HG03575 (cell line): ENCODE data around the gene PFDN6.
"Not testable (repeated sequence)": the region's sequence is repeated elsewhere in the genome, so short reads cannot be mapped to it uniquely, and the experiment has no call there.

Source experiments
- ATAC-seq: cut with Tn5 transposase; IDR thresholded peaks from one replicate; pipeline ENCODE4 v1.9.1; 2021; ENCODE audit not compliant: unreplicated experiment, insufficient number of reproducible peaks, low FRiP score; ENCODE audit errors: extremely low read depth

The PFDN6 gene

GRCh38 chr6:33288921-33289783 is at the start of gene PFDN6, which contains the start of gene WDR46:
Gene PFDN6, plus strand, starts transcription at chr6:33289601. Its CDS starts 256 bp downstream, at chr6:33289857.
Gene WDR46, minus strand, starts transcription at chr6:33289239. Its CDS starts 69 bp downstream, at chr6:33289170.
- peak; percentile 57 for ATAC-seq

- ATAC-seq, result no peak
Observed at GRCh38 chr6:33241968-33242367, 47.4 kb upstream of the PFDN6 start.

DNA sequence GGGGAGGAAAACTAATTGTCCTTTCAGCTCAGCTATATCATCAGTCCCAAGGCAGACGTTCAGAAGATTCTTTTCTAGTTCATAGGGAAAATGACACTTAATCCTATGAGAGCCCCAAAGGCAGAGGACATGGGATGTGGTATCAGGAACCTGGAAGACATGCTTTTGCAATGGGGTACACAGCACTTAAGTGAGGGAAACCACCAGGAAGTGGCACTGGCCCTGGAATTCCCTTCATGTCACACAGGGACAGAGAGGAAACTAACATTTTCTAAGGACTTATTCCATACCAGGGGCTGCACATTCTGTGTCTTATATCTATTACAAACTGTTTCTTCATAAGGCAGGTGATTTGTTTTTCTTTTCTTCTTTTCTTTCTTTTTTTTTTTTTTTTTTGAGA is 45.9 kb upstream of the PFDN6 start:
- ATAC-seq, result no peak

DNA sequence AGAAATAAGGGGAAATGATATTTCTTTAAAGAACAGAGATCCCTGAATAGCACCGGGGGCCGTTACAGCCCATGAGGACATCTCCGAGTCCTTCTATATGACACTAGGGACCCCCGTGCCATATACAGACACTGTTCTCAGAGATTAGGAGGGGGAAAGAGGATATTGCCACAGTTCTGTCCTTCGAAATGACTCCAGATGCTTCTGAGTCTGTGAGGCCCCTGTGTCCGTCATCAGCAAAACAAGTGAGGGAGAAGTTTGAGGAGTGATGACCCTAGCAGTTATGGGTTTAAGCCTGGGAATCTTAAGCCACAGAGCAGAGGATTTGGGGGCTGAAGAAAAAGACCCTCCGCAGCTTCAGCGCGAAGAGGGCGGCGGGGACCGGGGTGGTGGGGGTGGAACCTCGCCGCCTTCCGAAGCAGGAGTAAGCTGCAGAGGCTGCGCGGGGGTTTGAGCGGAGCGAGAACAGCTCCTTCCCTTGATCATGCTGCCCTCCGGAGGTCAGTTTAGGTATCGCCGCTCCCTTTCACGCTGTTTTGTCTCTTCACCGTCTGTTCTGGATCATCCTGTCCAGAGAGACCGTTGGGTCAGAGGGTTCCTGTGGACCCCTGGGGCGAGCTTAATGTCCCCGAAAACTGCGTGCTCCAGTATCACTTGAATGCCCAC is 41.3 kb upstream of the PFDN6 start:
- ATAC-seq, result no peak

GRCh38 chr6:33248643-33248931 is 40.8 kb upstream of the PFDN6 start:
- no peak for ATAC-seq

- peak; percentile 37 for ATAC-seq
Observed at GRCh38 chr6:33248932-33249731, 40.3 kb upstream of the PFDN6 start.

- ATAC-seq, result no peak
Observed at GRCh38 chr6:33249732-33250630, 39.4 kb upstream of the PFDN6 start.

- no peak for ATAC-seq
Observed at GRCh38 chr6:33250731-33251130, 38.7 kb upstream of the PFDN6 start.

DNA sequence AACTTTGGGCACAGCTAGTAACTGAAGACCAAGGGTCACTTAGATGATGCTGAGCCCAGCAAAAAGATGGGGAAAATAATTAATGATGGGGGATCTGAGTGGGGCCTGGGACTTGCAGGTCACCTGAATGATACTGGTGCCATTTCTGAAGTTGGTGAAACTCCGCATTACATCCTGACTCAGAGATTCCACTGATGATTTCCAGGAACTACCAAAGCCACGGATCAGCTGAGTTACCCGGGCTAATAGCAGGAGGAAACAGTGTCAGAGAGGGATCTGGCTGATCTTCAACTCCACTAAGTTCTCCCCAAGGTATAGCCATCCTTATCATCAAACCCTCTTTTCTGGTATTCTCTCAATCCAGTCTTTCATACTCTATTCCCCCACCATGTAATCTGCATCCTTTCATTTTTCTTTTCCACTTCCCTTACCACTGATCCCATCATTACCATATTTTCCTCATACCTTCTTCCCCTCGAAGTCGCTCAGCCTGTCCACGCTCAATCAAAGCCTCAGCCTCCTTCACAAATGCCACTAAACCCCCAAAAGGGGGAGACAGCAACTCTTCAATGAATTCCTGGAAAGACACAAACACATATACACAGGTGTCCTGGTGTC is 37.9 kb upstream of the PFDN6 start:
- no peak for ATAC-seq

DNA sequence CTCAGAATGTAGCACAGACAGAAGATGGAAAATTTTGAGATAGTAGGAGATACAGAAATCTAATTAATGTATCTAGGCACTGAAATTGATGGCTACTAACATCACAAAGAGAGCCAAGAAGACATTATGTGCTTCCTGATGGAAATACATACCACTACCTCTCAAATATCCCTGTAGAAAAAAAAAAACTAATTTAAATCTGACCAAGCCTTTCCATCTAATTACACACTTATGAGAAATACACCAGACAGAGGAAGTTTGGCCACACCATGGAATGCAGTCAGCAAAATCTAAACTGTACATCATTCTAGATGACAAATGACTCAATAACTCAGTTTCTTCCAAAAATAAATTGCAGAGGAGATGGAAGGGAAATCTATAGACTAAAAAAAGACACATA is 36.6 kb upstream of the PFDN6 start:
- no peak for ATAC-seq

DNA sequence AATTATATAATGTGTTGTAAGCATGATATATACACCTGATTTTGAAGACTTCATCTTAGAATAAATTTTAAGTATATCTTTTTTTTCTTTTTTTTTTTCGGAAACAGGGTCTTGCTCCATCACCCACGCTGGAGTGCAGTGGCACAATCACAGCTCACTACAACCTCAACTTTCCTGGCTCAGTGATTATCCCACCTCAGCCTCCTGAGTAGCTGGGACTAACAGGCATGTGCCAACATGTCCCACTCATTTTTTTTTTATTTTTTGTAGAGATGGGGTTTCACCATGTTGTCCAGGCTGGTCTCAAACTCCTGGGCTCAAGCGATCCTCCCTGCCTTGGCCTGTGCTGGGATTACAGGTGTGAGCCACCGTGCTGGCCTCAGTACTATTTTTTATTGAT is 34.8 kb upstream of the PFDN6 start:
- no peak for ATAC-seq

- ATAC-seq, result no peak
Observed at GRCh38 chr6:33259032-33259431, 30.4 kb upstream of the PFDN6 start.

DNA sequence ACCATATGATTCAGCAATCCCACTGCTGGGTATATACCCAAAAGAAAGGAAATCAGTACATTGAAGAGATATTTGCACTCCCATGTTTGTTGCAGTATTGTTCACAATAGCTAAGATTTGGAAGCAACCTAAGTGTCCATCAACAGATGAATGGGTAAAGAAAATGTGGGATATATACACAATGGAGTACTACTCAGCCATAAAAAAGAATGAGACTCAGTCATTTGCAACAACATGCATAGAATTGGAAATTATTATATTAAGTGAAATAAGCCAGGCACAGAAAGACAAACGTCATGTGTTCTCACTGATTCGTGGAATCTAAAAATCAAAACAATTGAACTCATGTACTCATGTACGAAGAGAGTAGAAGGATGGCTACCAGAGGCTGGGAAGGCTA is 26.9 kb upstream of the PFDN6 start:
- not testable (repeated sequence) for ATAC-seq

DNA sequence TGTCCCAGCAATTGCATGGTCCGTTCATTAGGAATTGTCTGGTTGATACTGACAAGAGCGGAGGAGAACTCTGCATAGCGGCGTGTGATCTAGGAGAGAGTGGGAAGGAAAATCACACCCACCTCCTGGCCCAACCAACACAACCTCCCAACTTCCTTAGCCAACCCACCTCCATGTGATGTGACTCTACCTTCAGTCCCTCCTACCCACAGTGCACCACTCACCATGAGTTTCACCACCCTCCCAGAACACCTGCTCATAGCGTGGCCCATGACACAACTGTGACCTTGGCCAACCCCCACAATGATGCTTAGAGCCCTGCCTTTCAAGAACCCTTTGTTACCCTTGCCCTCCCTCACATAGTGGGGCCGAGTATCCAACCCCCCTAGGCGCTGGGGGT is 25.4 kb upstream of the PFDN6 start:
- ATAC-seq, result no peak

DNA sequence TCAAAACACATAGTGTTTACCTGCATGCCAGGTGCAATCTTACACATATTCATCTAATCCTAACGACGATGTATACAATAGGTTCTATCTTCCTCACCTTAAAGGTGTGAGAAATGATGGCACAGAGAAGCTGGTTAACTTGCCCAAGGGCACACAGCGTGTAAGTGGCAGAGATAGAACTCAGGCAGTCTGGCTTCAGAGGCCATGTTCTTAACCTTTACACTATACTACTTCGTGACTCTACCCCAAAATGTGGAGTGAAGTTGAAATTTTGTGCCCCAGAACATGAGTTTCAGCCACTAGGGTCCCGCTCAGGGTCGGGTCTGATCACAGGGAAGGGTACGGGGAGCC is 18.3 kb upstream of the PFDN6 start:
- ATAC-seq, result peak; percentile 13

- peak; percentile 39 for ATAC-seq
Observed at GRCh38 chr6:33271468-33272274, 17.7 kb upstream of the PFDN6 start, which contains the start of the genes RPS18 and VPS52. Gene RPS18, plus strand, starts transcription at chr6:33272075. Its CDS starts 45 bp downstream, at chr6:33272120. Gene VPS52, minus strand, starts transcription at chr6:33271876. Its CDS starts 201 bp downstream, at chr6:33271675.

DNA sequence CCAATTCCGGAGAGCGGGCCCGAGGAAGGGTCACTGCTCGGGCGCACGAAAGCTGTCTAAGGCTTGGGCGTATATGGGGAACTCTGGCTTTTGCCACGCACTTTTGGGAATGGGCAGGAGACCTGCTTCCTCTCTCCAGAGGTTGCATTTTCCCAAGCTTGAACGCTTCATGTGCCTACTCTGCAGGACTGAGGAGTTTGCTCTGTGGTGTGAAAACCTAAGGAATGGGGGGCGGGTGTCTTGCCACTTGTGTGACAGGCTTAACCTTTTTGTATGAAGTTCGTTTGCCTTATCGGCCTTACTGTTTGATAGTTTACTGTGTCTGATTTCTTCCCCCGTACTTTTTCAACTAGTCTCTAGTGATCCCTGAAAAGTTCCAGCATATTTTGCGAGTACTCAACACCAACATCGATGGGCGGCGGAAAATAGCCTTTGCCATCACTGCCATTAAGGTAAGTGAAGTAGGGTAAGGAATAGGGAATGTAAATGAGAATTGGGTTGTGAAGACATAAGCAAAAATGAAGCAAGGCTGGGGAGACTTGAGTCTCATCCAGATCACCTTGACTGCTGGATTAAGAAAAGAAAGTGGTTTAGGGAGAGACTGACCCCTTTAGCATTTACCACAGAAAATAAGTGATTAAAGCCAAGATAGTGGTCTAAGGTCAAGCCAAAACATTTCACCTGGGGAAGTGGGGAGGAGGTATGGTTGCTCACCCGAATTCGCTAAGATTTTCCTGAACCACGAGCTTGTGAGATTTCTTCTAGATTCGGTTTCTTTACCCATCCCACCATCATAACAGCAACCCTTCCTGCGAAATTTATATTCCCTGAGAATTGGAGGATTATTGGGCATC is 16.9 kb upstream of the PFDN6 start:
- ATAC-seq, result no peak
